ENCODE data around the gene TCF7L1. TPM values are rescaled to one million over a fixed set of nuclear protein-coding genes. Genes with fewer than 3 reads are reported as not detected.

TCF7L1 gene
- total RNA-seq, 1 donor from 2014 or later, result 0.18 TPM

DNA sequence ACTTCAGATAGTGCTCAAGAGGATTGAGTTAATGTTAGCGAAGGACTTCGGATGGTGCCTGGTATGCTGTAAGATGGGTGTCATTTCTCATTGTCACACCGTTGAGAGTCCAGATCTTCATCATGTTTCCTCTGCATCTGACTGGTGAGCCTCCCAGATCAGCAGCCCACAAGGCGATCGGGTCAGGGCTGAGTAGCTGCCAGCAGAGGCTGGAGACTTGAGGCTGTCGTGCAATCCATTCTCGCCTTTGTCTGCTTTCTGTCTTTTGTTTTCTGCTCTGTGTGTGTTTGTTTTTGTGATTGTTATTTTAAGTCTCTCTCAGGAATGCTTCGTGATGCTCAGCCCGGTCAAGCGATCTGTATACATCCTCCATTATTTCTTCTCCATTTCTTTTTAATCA is 98.8 kb downstream of the TCF7L1 start:
- Mint-ChIP-seq H3K9me3 (no peaks in the 10 kb centered on the region), H3K4me1 (ENCODE audit: low read depth) (no peaks in the 10 kb centered on the region), H3K27me3 (ENCODE audit: low read depth) (peaks cover 11% of the 10 kb centered on the region), H3K36me3 (ENCODE audit: low read depth) (no peaks in the 10 kb centered on the region), H3K27ac (no peak overlapping the region), H3K4me3 (ENCODE audit: low read depth) (no peak overlapping the region)
- intact Hi-C loops (cut with micrococcal nuclease), result no loop called here
- DNase-seq (ENCODE audit: low spot score), result no peak

DNA sequence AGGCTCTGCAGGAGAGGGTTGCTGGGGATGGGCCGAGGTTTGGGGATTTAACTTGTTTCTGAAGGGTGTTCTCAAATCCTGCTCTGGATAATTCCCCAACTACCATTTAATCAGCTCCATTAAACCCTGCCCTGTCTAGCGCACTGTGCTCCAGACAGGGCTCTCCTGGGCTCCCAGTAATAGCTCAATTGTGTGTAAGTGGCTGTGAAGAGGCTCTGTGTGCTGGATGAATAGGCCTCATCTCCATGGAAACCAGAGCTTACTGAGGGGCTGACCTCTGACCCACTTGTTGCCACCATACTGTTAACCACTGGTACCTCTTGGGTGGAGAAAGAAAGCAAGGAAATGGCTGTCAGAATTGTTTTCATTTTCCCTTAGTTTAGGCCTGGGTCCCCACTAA is 101.7 kb downstream of the TCF7L1 start:
- H3K27ac Mint-ChIP-seq, result no peak overlapping the region
- intact Hi-C loops (cut with micrococcal nuclease), result no loop called here

DNA sequence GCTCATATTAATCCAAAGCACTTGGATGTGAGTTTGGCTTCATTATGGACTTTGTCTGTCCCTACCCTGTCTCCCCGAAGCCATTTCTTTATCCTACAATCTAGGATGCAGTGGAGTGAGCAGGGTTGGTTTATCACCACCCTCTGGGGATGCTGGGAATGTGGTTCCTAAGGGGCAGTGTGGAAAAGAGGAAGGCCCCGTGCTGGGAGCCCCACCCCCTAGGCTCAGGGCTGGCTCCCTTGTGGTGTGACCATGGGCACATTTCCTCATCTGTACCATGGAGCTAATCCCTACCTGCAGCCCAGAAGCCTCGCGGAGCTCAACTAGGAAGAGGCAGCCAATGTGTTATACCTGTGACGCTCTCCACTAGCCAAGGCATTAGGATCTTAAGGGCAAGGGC is 102.1 kb downstream of the TCF7L1 start:
- no peaks in the 10 kb centered on the region for H3K36me3 Mint-ChIP-seq (ENCODE audit: low read depth)

More for the DNA sequence above, 101.7 kb downstream of the TCF7L1 start:
- no peaks in the 10 kb centered on the region for H3K4me1 Mint-ChIP-seq (ENCODE audit: low read depth)
- peaks cover 21% of the 10 kb centered on the region for H3K27me3 Mint-ChIP-seq (ENCODE audit: low read depth)
- H3K36me3 Mint-ChIP-seq (ENCODE audit: low read depth), result no peaks in the 10 kb centered on the region
- H3K9me3 Mint-ChIP-seq, result no peaks in the 10 kb centered on the region
- DNase-seq (ENCODE audit: low spot score), result no peak
- H3K4me3 Mint-ChIP-seq (ENCODE audit: low read depth), result no peak overlapping the region

DNA sequence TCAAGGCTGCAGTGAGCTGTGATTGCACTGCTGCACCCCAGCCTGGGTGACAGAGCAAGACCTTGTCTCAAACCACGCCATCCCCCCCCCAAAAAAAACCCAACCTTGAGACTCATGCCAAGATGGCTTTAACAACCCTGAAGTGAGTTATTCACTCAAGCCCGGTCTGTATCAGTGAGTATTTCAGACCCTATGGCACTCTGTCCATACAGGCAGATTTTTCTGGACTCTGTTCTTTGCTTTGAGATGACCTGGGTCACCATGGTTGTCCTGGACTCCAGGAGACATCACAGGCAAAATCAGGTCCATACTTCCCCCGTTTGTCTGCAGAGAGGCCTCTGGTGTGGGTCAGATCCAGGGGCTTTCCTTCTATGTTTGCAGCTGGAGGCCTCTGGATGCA is 102.9 kb downstream of the TCF7L1 start:
- Mint-ChIP-seq H3K9me3 (no peaks in the 10 kb centered on the region), H3K4me1 (ENCODE audit: low read depth) (no peaks in the 10 kb centered on the region), H3K27me3 (ENCODE audit: low read depth) (peaks cover 22% of the 10 kb centered on the region), H3K4me3 (ENCODE audit: low read depth) (no peak overlapping the region), H3K36me3 (ENCODE audit: low read depth) (no peaks in the 10 kb centered on the region), H3K27ac (no peak overlapping the region)
- no peak for DNase-seq (ENCODE audit: low spot score)
- intact Hi-C loops (cut with micrococcal nuclease), result no loop called here

More for the DNA sequence above, 102.1 kb downstream of the TCF7L1 start:
- no peaks in the 10 kb centered on the region for H3K9me3 Mint-ChIP-seq
- H3K4me1 Mint-ChIP-seq (ENCODE audit: low read depth), result no peaks in the 10 kb centered on the region
- peaks cover 20% of the 10 kb centered on the region for H3K27me3 Mint-ChIP-seq (ENCODE audit: low read depth)
- no peak overlapping the region for H3K4me3 Mint-ChIP-seq (ENCODE audit: low read depth)
- intact Hi-C loops (cut with micrococcal nuclease), result no loop called here
- no peak for DNase-seq (ENCODE audit: low spot score)
- H3K27ac Mint-ChIP-seq, result no peak overlapping the region

DNA sequence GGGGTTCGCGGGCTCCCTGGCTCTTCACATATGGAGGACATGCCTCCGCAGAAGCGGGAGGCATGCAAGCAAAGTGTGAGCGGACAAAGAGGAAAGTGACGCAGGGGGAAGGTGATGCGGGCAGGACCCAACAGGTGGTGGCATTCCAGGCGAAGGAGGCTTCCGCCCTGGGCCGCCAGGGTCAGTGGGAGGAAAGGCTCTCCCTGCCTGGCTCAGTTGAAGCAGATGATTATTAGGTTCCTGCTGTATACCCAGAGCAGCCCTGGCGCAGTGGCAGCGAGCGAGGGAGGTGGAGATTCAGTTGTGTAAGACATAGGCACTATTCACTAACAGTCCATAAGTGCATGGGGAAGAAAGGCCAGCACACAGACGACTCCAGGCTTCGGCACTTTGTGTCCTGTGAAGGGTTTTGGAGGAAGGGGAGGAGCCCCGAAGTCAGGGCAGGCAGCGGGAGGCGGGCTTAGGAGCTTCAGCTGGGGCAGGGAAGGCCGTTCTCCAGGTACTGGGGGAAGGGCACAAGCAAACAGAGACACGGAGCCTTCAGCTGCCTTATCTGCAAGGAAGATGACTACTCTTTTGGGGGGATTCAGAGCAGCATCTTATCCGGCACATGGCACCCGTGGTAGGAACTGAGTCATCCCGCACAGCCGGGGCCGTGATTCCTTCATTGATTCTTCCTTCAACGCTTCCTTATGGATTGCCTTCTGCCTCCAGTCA is 104.8 kb downstream of the TCF7L1 start:
- no peaks in the 10 kb centered on the region for H3K9me3 Mint-ChIP-seq
- H3K4me1 Mint-ChIP-seq (ENCODE audit: low read depth), result no peaks in the 10 kb centered on the region
- H3K36me3 Mint-ChIP-seq (ENCODE audit: low read depth), result no peaks in the 10 kb centered on the region
- DNase-seq (ENCODE audit: low spot score), result no peak
- peaks cover 20% of the 10 kb centered on the region for H3K27me3 Mint-ChIP-seq (ENCODE audit: low read depth)
- no peak overlapping the region for H3K4me3 Mint-ChIP-seq (ENCODE audit: low read depth)
- H3K27ac Mint-ChIP-seq, result no peak overlapping the region
- intact Hi-C loops (cut with micrococcal nuclease), result no loop called here

DNA sequence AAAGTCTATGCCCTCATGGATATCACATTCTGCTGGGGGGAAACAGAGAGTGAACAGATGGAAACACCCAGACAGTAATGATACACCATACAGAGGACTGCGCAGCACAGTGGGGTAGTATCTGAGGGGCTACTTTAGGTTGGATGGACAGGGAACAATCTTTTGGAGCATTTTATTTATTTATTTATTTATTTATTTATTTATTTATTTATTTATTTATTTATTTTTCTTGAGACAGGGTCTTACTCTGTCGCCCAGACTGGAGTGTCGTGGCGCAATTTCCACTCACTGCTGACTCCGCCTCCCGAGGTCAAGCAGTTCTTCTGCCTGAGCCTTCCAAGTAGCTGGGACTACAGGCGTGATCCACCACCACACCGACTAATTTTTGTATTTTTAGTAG is 105.4 kb downstream of the TCF7L1 start:
- intact Hi-C loops (cut with micrococcal nuclease), result no loop called here
- peaks cover 20% of the 10 kb centered on the region for H3K27me3 Mint-ChIP-seq (ENCODE audit: low read depth)
- H3K27ac Mint-ChIP-seq, result no peak overlapping the region
- no peak for DNase-seq (ENCODE audit: low spot score)
- no peaks in the 10 kb centered on the region for H3K36me3 Mint-ChIP-seq (ENCODE audit: low read depth)
- no peaks in the 10 kb centered on the region for H3K9me3 Mint-ChIP-seq
- H3K4me1 Mint-ChIP-seq (ENCODE audit: low read depth), result no peaks in the 10 kb centered on the region
- H3K4me3 Mint-ChIP-seq (ENCODE audit: low read depth), result no peak overlapping the region

DNA sequence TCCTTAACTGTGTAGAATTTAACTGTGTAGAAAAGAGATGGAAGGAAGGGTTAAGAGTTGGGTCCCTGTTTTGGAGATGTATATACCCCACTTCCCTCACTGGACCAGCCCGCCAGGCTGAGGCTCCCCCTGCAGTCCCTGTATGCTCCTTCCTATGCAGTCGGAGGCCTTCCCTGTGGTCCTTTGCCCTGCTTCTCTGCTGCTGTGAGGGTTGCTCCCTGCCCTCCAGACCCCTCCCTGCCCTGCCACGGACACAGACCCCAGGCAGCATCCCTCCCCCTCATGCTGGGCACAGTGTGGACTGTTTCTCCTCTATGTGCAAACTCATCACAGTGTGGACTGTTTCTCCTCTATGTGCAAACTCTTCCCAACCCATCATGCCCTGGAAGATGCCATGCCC is 105.9 kb downstream of the TCF7L1 start:
- peaks cover 20% of the 10 kb centered on the region for H3K27me3 Mint-ChIP-seq (ENCODE audit: low read depth)
- no peak overlapping the region for H3K4me3 Mint-ChIP-seq (ENCODE audit: low read depth)
- no peaks in the 10 kb centered on the region for H3K36me3 Mint-ChIP-seq (ENCODE audit: low read depth)
- H3K27ac Mint-ChIP-seq, result no peak overlapping the region
- intact Hi-C loops (cut with micrococcal nuclease), result no loop called here
- H3K4me1 Mint-ChIP-seq (ENCODE audit: low read depth), result no peaks in the 10 kb centered on the region
- H3K9me3 Mint-ChIP-seq, result no peaks in the 10 kb centered on the region
- no peak for DNase-seq (ENCODE audit: low spot score)

DNA sequence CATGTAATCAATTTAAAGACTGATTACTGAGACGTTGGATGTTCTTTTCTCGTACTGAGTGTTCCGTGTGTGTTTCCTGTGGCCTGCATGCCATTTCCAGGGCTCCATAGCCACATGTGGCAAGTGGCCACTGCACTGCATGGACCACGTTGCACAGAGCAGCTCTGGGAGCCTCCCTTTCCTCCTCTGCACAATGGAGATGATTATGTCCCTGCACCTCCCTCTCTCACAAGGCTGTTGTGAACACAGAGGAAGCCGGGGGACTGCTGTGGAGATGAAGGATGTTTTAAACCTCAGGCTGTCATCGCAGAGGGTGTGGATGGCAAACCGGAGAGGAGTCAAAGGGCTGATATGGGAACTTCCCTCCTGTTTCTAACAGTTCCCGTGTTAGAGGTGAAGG is 106.9 kb downstream of the TCF7L1 start:
- intact Hi-C loops (cut with micrococcal nuclease), result no loop called here
- no peak for DNase-seq (ENCODE audit: low spot score)
- Mint-ChIP-seq H3K4me1 (ENCODE audit: low read depth) (no peaks in the 10 kb centered on the region), H3K9me3 (no peaks in the 10 kb centered on the region), H3K27me3 (ENCODE audit: low read depth) (peaks cover 26% of the 10 kb centered on the region), H3K4me3 (ENCODE audit: low read depth) (no peak overlapping the region), H3K36me3 (ENCODE audit: low read depth) (no peaks in the 10 kb centered on the region), H3K27ac (no peak overlapping the region)

DNA sequence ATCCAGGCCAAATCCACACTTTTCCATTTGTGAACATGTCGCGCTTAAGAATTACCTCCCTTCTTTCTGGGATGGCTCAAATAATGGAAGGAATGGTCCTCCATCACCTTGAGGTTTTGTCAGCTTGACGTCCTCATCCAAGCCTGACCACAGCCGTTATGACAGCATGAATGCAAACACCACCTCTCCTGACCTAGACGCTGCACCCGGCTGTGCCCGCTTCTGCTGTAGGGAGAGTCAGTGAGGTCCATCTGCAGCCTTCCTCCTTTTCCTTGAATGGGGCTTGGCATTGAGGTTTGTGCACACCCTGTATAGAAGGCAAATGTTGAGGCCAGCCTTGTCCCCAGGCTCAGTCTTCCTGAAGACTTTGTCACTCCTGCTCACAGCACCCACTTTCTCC is 109.1 kb downstream of the TCF7L1 start:
- Mint-ChIP-seq H3K36me3 (ENCODE audit: low read depth) (no peaks in the 10 kb centered on the region), H3K9me3 (no peaks in the 10 kb centered on the region), H3K27me3 (ENCODE audit: low read depth) (peaks cover 20% of the 10 kb centered on the region), H3K27ac (no peak overlapping the region), H3K4me1 (ENCODE audit: low read depth) (peaks cover 8% of the 10 kb centered on the region), H3K4me3 (ENCODE audit: low read depth) (no peak overlapping the region)
- DNase-seq (ENCODE audit: low spot score), result no peak
- intact Hi-C loops (cut with micrococcal nuclease), result no loop called here

DNA sequence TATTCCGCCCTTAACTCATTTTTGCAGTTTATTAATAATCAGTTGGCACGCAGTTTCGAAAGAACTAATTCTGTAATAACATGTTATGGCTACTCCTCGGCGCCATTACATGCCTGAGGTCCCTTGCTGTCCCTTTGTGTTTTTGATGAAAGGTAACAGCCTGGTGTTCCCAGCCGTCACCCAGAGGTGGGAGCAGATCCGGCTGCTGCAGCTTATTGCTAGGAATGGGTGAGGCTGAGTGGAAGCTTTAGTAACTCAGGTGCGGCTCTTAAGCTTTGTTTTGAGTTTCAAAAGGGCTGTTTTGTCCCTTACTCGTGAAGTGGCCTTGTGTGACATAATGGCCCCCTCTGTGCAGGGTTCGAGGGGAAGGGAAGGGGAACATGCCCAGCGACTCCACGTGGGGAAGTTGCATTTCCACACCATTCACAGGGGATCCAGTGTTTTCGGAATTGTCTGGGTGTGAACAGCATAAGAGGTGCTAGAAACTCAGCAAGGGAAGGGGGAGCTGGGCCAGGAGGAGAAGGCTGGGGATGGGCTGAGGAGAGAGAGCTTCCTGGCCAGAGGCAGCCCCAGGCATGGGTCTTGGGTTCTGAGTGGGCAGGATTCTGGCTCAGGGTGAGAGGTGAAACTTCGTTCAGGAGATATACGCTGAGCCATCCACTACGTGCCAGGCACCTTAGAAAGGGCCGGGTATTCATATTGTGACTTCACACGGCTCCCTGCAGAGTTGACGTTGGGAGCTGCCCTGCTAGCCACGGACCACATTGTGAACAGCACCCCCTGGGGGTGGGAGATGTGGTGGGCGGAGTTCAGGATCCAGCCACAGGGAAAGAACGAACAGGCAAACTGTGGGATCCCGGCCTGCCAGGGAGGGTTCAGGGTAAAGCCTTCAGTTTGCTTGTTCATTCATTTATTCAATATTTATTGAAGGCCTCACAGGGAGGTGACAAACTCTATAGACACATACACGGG is 110.2 kb downstream of the TCF7L1 start:
- Mint-ChIP-seq H3K9me3 (no peaks in the 10 kb centered on the region), H3K36me3 (ENCODE audit: low read depth) (no peaks in the 10 kb centered on the region), H3K4me1 (ENCODE audit: low read depth) (peaks cover 8% of the 10 kb centered on the region), H3K27me3 (ENCODE audit: low read depth) (peaks cover 13% of the 10 kb centered on the region), H3K4me3 (ENCODE audit: low read depth) (no peak overlapping the region), H3K27ac (no peak overlapping the region)
- intact Hi-C loops (cut with micrococcal nuclease), result no loop called here
- no peak for DNase-seq (ENCODE audit: low spot score)

DNA sequence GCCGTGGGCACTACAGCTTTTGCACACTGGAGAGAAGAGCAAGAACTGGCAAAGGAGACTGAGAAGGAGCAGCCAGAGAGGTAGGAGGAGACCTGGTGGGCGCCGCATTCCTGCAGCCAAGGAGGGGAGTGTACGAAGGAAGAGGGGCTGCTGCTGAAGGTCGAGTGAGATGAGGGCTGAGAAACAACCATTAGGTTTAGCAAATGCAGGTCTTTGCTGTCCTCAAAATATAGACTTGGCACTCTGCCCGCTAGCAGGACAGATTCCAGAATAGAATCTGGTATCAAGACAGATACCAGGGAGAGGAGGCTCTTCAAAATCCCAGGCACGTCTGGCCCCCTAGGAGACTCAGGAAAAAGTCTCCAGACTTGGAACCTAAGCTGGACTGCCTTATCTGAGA is 111.6 kb downstream of the TCF7L1 start:
- H3K27ac Mint-ChIP-seq, result no peak overlapping the region
- peaks cover 8% of the 10 kb centered on the region for H3K4me1 Mint-ChIP-seq (ENCODE audit: low read depth)

DNA sequence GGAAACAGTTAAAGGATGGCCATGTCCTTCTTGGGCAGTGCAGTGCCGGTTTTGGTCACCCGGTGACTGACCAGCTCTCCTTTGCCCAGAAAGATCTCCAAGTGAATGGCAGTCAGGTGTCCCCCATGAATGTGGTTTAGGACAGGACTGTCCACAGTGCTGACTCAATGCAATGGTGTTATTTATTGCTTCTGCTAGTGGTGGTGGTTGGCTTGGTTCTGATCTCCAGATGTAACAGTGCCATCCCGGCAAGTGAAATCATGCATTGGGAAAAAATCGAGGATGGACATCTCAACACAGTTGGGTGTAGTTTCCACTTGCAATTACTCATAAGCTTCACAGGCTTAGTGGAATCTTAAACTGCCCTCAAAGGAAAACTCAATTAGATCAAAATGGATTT is 112.7 kb downstream of the TCF7L1 start:
- DNase-seq (ENCODE audit: low spot score), result no peak
- Mint-ChIP-seq H3K9me3 (no peaks in the 10 kb centered on the region), H3K27me3 (ENCODE audit: low read depth) (peaks cover 6% of the 10 kb centered on the region), H3K36me3 (ENCODE audit: low read depth) (no peaks in the 10 kb centered on the region), H3K4me1 (ENCODE audit: low read depth) (peaks cover 8% of the 10 kb centered on the region), H3K4me3 (ENCODE audit: low read depth) (no peak overlapping the region), H3K27ac (no peak overlapping the region)
- intact Hi-C loops (cut with micrococcal nuclease), result no loop called here

More for the DNA sequence above, 111.6 kb downstream of the TCF7L1 start:
- intact Hi-C loops (cut with micrococcal nuclease), result no loop called here
- DNase-seq (ENCODE audit: low spot score), result no peak
- Mint-ChIP-seq H3K4me3 (ENCODE audit: low read depth) (no peak overlapping the region), H3K36me3 (ENCODE audit: low read depth) (no peaks in the 10 kb centered on the region), H3K27me3 (ENCODE audit: low read depth) (peaks cover 8% of the 10 kb centered on the region), H3K9me3 (no peaks in the 10 kb centered on the region)

DNA sequence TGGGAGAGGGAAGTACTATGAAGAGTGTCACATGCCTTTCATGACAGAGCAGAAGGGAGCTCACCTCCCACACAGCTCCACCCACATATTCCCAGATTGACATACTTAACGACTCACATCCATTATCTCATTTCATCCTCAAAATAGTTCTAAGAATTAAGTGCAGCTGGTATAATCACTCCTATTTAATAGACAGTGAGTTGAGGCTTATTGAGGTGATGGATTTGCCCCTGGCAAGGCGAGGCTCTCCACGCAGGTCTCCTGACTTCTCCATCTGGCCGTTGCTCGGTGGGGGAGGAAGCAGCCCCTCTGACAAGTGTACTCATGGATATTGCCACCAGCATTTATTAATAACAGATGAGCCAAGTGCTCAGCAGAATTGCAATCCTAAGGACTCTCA is 113.2 kb downstream of the TCF7L1 start:
- peaks cover 6% of the 10 kb centered on the region for H3K27me3 Mint-ChIP-seq (ENCODE audit: low read depth)
- H3K36me3 Mint-ChIP-seq (ENCODE audit: low read depth), result no peaks in the 10 kb centered on the region
- intact Hi-C loops (cut with micrococcal nuclease), result no loop called here
- H3K4me1 Mint-ChIP-seq (ENCODE audit: low read depth), result peaks cover 8% of the 10 kb centered on the region
- H3K27ac Mint-ChIP-seq, result no peak overlapping the region
- H3K9me3 Mint-ChIP-seq, result no peaks in the 10 kb centered on the region
- no peak overlapping the region for H3K4me3 Mint-ChIP-seq (ENCODE audit: low read depth)
- DNase-seq (ENCODE audit: low spot score), result no peak

All from activated T-helper 2 cell treated with anti-CD3 and anti-CD28 coated beads, Interferon-gamma antibody, Interleukin-2, Interleukin-4, amounts not matched to agents 10 μg/mL and 5 μg/mL and 100 μg/mL, durations not matched to agents 14 hours and 24 hours and 36 hours (primary cell).